Measurements from ENCODE around the gene LOXL3. TPM values are rescaled to one million over a fixed set of nuclear protein-coding genes. Genes with fewer than 3 reads are reported as not detected.

The LOXL3 gene
- total RNA-seq, 1 donor from 2014 or later: 17.6 TPM

DNA sequence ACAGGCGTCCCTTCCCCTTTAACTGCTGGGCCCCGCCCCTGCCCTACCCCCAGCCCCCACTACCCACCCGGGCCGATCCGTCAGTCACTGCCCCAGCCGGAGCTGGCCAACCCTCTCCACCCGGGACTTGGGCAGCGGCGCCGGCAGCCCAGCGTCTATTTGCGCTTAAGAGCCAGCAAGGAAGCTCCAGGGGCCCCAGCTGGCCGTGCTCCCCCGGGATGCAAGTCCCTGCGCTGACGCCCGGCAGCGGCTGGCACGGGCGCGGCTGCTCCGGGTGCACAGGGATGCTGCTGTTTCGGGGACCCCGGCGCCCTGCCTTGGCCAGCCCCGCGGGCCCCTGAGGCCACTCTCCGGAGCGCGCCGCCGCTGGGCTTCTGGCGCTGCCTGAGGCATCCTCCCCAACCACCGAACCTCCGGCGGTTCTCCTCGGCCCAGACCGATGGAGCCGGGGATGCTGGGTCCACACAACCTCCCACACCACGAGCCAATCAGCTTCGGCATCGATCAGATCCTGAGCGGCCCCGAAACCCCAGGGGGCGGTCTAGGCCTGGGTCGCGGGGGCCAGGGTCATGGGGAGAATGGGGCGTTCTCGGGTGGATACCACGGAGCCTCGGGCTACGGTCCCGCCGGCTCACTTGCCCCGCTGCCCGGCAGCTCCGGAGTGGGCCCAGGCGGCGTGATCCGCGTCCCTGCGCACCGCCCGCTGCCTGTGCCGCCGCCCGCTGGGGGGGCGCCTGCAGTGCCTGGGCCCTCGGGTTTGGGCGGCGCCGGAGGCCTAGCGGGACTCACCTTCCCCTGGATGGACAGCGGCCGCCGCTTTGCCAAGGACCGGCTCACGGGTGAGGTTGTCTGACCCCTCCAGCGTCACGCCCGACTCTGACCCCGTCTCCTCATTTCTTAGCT, 39.1 kb downstream of the LOXL3 start, which contains the start of gene TLX2:
Gene TLX2 (plus strand): TSS at position 83 of the 903 bp plus-strand sequence. CDS start 357 bp downstream, at position 440.
- no peak within 1 kb of the TSS for H3K4me2 ChIP-seq (ENCODE audit: low read length)
- DNase-seq (ENCODE audit: low read depth) (no peak), FAIRE-seq (no peak)
- peaks cover 8% of the 10 kb centered on the region for H3K9me3 Mint-ChIP-seq (ENCODE audit: unreplicated experiment)
- peaks cover 88% of the 10 kb centered on the region for H3K27me3 ChIP-seq (ENCODE audit: insufficient read depth, low read length)
- H3K27ac ChIP-seq (ENCODE audit: low read depth, low read length): no peak within 1 kb of the TSS
- H3K36me3 Mint-ChIP-seq (ENCODE audit: low read depth, unreplicated experiment): no peaks in the 10 kb centered on the region
- H3K9me3 ChIP-seq (ENCODE audit: insufficient read depth, low read depth, low read length): no peaks in the 10 kb centered on the region
- H3K4me1 ChIP-seq (ENCODE audit: insufficient read depth, low read length): peaks cover 11% of the 10 kb centered on the region
- no peak within 1 kb of the TSS for H3K4me3 Mint-ChIP-seq (ENCODE audit: unreplicated experiment)
- H3K4me3 ChIP-seq (ENCODE audit: insufficient read depth, low read depth, low read length): no peak within 1 kb of the TSS
- peaks cover 78% of the 10 kb centered on the region for H3K27me3 Mint-ChIP-seq (ENCODE audit: low read depth, unreplicated experiment)
- H3K9ac ChIP-seq (ENCODE audit: low read length): no peak within 1 kb of the TSS
- peak; percentile 82 for TF ChIP-seq EZH2 (IDR thresholded peaks at IDR 0.05; ENCODE audit: insufficient read depth, low read length)
- TF ChIP-seq, protein P1, sequence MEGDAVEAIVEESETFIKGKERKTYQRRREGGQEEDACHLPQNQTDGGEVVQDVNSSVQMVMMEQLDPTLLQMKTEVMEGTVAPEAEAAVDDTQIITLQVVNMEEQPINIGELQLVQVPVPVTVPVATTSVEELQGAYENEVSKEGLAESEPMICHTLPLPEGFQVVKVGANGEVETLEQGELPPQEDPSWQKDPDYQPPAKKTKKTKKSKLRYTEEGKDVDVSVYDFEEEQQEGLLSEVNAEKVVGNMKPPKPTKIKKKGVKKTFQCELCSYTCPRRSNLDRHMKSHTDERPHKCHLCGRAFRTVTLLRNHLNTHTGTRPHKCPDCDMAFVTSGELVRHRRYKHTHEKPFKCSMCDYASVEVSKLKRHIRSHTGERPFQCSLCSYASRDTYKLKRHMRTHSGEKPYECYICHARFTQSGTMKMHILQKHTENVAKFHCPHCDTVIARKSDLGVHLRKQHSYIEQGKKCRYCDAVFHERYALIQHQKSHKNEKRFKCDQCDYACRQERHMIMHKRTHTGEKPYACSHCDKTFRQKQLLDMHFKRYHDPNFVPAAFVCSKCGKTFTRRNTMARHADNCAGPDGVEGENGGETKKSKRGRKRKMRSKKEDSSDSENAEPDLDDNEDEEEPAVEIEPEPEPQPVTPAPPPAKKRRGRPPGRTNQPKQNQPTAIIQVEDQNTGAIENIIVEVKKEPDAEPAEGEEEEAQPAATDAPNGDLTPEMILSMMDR (IDR thresholded peaks at IDR 0.05; ENCODE audit: insufficient read depth, low read depth, low read length): no peak
- H2AFZ ChIP-seq (ENCODE audit: low read depth, low read length): no peak within 1 kb of the TSS
- H4K20me1 ChIP-seq (ENCODE audit: insufficient read depth, low read length): peaks cover 6% of the 10 kb centered on the region
- H3K4me1 Mint-ChIP-seq (ENCODE audit: low read depth, unreplicated experiment): no peaks in the 10 kb centered on the region
- no peaks in the 10 kb centered on the region for H3K79me2 ChIP-seq (ENCODE audit: insufficient read depth, low read length)
- H3K36me3 ChIP-seq (ENCODE audit: insufficient read depth, low read length): no peaks in the 10 kb centered on the region
- no peak within 1 kb of the TSS for H3K27ac Mint-ChIP-seq (ENCODE audit: unreplicated experiment)

DNA sequence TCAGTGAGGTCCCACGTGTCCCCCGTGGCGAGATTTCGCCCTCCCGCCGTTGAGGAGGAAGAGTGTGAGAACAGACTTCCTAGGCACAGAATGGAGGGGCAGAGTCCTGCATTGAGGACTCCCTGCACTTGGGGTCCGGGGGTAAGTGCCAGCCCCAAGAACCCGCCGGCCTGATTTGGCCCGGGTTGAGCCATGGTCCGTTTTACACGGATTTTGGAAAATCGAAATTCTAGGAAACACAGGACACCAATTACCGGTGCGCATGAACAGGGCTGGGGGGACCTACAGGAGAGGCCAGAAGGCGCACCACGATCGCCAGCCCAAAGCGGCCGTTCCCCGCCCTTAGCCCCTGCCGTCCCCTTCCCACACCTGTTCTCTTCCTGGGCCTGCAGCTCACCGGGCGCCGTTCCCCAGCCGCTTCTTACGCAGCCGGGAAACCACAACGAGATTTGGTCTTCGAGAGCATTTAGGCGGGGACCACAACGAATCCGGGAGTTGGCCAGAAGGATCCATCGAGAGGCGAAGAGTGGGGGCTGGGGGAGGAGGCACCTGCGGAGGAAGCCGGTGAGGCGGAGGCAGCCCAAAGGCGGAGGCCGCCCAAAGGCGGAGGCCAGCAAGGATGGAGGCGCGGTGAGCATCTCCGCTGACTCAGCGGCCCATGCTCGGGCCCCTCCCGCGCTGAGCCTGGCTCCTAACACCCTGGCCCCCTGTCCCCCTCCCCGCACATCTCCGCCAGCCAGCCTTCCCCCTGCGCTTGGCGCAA, 40.0 kb downstream of the LOXL3 start:
- FAIRE-seq (no peak), DNase-seq (ENCODE audit: low read depth) (no peak)
- H3K27me3 Mint-ChIP-seq (ENCODE audit: low read depth, unreplicated experiment): peaks cover 71% of the 10 kb centered on the region
- no peak overlapping the region for H3K4me3 Mint-ChIP-seq (ENCODE audit: unreplicated experiment)
- peaks cover 8% of the 10 kb centered on the region for H3K9me3 Mint-ChIP-seq (ENCODE audit: unreplicated experiment)
- H3K36me3 ChIP-seq (ENCODE audit: insufficient read depth, low read length): no peaks in the 10 kb centered on the region
- peaks cover 81% of the 10 kb centered on the region for H3K27me3 ChIP-seq (ENCODE audit: insufficient read depth, low read length)
- H3K4me3 ChIP-seq (ENCODE audit: insufficient read depth, low read depth, low read length): no peak overlapping the region
- H3K27ac Mint-ChIP-seq (ENCODE audit: unreplicated experiment): no peak overlapping the region
- H3K9ac ChIP-seq (ENCODE audit: low read length): no peak overlapping the region
- H4K20me1 ChIP-seq (ENCODE audit: insufficient read depth, low read length): peaks cover 6% of the 10 kb centered on the region
- no peak overlapping the region for H2AFZ ChIP-seq (ENCODE audit: low read depth, low read length)
- H3K27ac ChIP-seq (ENCODE audit: low read depth, low read length): no peak overlapping the region
- no peaks in the 10 kb centered on the region for H3K4me1 Mint-ChIP-seq (ENCODE audit: low read depth, unreplicated experiment)
- H3K79me2 ChIP-seq (ENCODE audit: insufficient read depth, low read length): no peaks in the 10 kb centered on the region
- H3K9me3 ChIP-seq (ENCODE audit: insufficient read depth, low read depth, low read length): no peaks in the 10 kb centered on the region
- H3K4me2 ChIP-seq (ENCODE audit: low read length): no peak overlapping the region
- TF ChIP-seq, protein P1 (IDR thresholded peaks at IDR 0.05; ENCODE audit: insufficient read depth, low read depth, low read length): no peak
- peak; percentile 78 for TF ChIP-seq EZH2 (IDR thresholded peaks at IDR 0.05; ENCODE audit: insufficient read depth, low read length)
- H3K36me3 Mint-ChIP-seq (ENCODE audit: low read depth, unreplicated experiment): no peaks in the 10 kb centered on the region
- H3K4me1 ChIP-seq (ENCODE audit: insufficient read depth, low read length): peaks cover 11% of the 10 kb centered on the region

All from astrocyte (in vitro differentiated cells and primary cell).